GM12878 (cell line): ENCODE measurements around the gene HINT2. TPM values are rescaled to one million over a fixed set of nuclear protein-coding genes. Genes with fewer than 3 reads are reported as not detected.

Source experiments
- ATF7 ChIP-seq: fragments of 450-650 bp; IDR thresholded peaks from 2 replicates; pipeline ENCODE4 v1.6.1; 2016; ENCODE audit warnings: low read depth, mild to moderate bottlenecking
- DPF2 ChIP-seq: fragments of 450-650 bp; IDR thresholded peaks from 2 replicates; pipeline ENCODE4 v1.6.1; 2017; ENCODE audit warnings: mild to moderate bottlenecking
- E2F4 ChIP-seq: IDR thresholded peaks from 2 replicates; pipeline ENCODE4 v1.6.1; 2012; ENCODE audit warnings: low read depth, low read length, improper control_type of control experiment
- ETV6 ChIP-seq, 2 experiments: fragments of 450-650 bp in 1 of 2; IDR thresholded peaks in 1 of 2; conservative IDR thresholded peaks in 1 of 2; 2 replicates each; pipeline ENCODE4 v1.6.1; 2014; ENCODE audit warnings: antibody characterized with exemption in 1 of 2, borderline replicate concordance in 1 of 2, low read depth in 1 of 2, mild to moderate bottlenecking in 1 of 2, moderate library complexity in 1 of 2
- IKZF2 ChIP-seq, 2 experiments: fragments of 450-650 bp; IDR thresholded peaks; 2 replicates each; pipeline ENCODE4 v1.6.1; 2017; ENCODE audit warnings: mild to moderate bottlenecking in 2 of 2, moderate library complexity in 2 of 2
- MTA2 ChIP-seq: fragments of 450-650 bp; IDR thresholded peaks from 2 replicates; pipeline ENCODE4 v1.6.1; 2016; ENCODE audit warnings: low read depth, mild to moderate bottlenecking, moderate library complexity
- MTA3 ChIP-seq: IDR thresholded peaks from 2 replicates; pipeline ENCODE4 v1.6.1; 2012; ENCODE audit warnings: low read length, inconsistent platforms, borderline replicate concordance
- MYB ChIP-seq: fragments of 150-350 bp; IDR thresholded peaks from 2 replicates; pipeline ENCODE4 v1.6.1; 2014; ENCODE audit warnings: mild to moderate bottlenecking, low read depth, low read length, borderline replicate concordance
- NR2F1 ChIP-seq: fragments of 450-650 bp; conservative IDR thresholded peaks from 2 replicates; pipeline ENCODE4 v1.6.1; 2017; ENCODE audit warnings: mild to moderate bottlenecking
- POU2F2 ChIP-seq: IDR thresholded peaks from 3 replicates; pipeline ENCODE4 v1.6.1; 2011; ENCODE audit warnings: low read depth, mild to moderate bottlenecking, low read length, borderline replicate concordance
- RELA ChIP-seq: fragments of 450-650 bp; IDR thresholded peaks from 2 replicates; pipeline ENCODE4 v1.8.0; 2014; ENCODE audit warnings: borderline replicate concordance; ENCODE audit not compliant: partially characterized antibody
- STAT3 ChIP-seq: IDR thresholded peaks from 2 replicates; pipeline ENCODE4 v1.6.1; 2011; ENCODE audit warnings: low read depth, low read length, improper control_type of control experiment
- TCF3 ChIP-seq: IDR thresholded peaks from 2 replicates; pipeline ENCODE4 v1.6.1; 2012; ENCODE audit warnings: low read depth, mild to moderate bottlenecking, low read length, borderline replicate concordance; ENCODE audit not compliant: insufficient read depth
- polyA plus RNA-seq, 11 experiments: library from polyadenylated mRNA; depleted of rRNA in 4 of 11; unstranded in 6 of 11; stranded (reverse) in 5 of 11; fragments of >200 nt; fragmentation: Nextera tagmentation in 4 of 11; fragmentation: Illumina TruSeq in 1 of 11; extraction: Ambion mirVana in 4 of 11; extraction: Trizol in 1 of 11; gene quantifications; 1 replicate in 1 of 11; 2 replicates in 10 of 11; pipeline versions ENCODE4 v1.2.1 to v1.2.3, GENCODE V29; 2011 to 2016; ENCODE audit warnings: inconsistent platforms in 2 of 11, missing spikeins in 2 of 11, low read depth in 1 of 11
- total RNA-seq, 4 experiments: library from RNA; depleted of rRNA in 3 of 4; stranded (reverse); fragments of >200 nt in 3 of 4; fragmentation: Illumina TruSeq in 1 of 4; extraction: Trizol in 1 of 4; gene quantifications; 2 replicates each; pipeline versions ENCODE4 v1.2.1 to v1.2.3, GENCODE V29; 2013 to 2021
- TF ChIP-seq, protein P1 (sequence below): fragments of 450-650 bp; IDR thresholded peaks from 2 replicates; pipeline ENCODE4 v1.6.1; 2016; ENCODE audit warnings: mild to moderate bottlenecking

Gene HINT2
- total and polyA plus RNA-seq, 10 of the 15 experiments (the other 5 are each of a cell fraction or from before 2014, with no cell fraction given) = 12.1 to 144 (median 51.7) TPM

GRCh38 chr9:35842795-35843194, 28.0 kb upstream of the HINT2 start (continued):
- TF ChIP-seq DPF2 (0 out of 2 replicates have a peak, but pooled peaks have one; percentile 36), STAT3 (no peak), MTA3 (no peak), POU2F2 (peak; percentile 19; the same call in 1 of the 3 replicates), MTA2 (peak; percentile 81), MYB (no peak), NR2F1 (peak; percentile 97), TCF3 (no peak), IKZF2 (IDR thresholded peaks at IDR 0.05) (peak; percentile 69 to 70; a peak in 2 of 4 replicates), RELA (peak; percentile 15), ETV6 (conservative IDR thresholded peaks at IDR 0.05 in 1 of 2, IDR thresholded peaks at IDR 0.05 in 1 of 2; ENCODE audit: borderline replicate concordance in 1 of 2, low read depth in 1 of 2) (peak in 1 of 2 experiments; percentile 38; a peak in 1 of 4 replicates), E2F4 (no peak), ATF7 (0 out of 2 replicates have a peak, but pooled peaks have one; percentile 15)
- TF ChIP-seq, protein P1, sequence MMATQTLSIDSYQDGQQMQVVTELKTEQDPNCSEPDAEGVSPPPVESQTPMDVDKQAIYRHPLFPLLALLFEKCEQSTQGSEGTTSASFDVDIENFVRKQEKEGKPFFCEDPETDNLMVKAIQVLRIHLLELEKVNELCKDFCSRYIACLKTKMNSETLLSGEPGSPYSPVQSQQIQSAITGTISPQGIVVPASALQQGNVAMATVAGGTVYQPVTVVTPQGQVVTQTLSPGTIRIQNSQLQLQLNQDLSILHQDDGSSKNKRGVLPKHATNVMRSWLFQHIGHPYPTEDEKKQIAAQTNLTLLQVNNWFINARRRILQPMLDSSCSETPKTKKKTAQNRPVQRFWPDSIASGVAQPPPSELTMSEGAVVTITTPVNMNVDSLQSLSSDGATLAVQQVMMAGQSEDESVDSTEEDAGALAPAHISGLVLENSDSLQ = peak; percentile 15; the same call in 1 of the 2 replicates
